ENCODE results near the gene IGFL4. TPM values are rescaled to one million over a fixed set of nuclear protein-coding genes. Genes with fewer than 3 reads are reported as not detected.

Gene IGFL4
- total and polyA plus RNA-seq, 2 of the 8 experiments (the other 6 are each of a cell fraction or from before 2014, with no cell fraction given): 0.05 to 0.11 TPM

DNA sequence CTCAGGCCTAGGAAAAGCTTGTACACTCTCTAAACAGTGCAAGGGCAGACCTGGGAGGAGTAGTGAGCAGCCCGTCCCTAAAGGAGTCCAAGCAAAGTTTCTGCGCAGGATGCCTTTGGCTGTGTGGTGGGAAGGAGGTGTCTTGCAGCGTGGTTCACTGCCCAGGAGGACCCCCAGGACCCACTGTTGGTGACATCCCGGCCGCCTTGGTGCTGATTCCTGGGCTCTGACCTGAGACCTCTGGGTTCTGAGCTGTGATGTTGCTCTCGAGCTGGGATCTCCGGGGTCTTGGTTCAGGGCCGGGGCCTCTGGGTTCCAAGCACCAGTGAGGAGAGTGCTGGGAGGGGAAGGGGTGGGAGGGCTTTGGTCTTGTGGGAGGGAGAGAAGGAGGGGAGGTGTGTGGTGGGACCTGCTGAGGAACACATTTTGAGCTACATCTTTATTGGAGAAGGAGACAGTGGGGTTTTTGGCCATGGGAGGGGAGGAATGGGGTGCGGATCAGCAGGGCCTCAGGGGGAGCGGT, 22.0 kb downstream of the IGFL4 start:
- Histone ChIP-seq H3K27me3 (replicated peaks in 1 of 4; ENCODE audit: control insufficient read depth in 3 of 4, extremely low read depth in 1 of 4, insufficient read depth in 3 of 4, low read length in 3 of 4) (peaks cover 5 to 21% (median 19%) of the 10 kb centered on the region in 4 experiments), H2BK20ac (ENCODE audit: low read length) (no peak overlapping the region), H2BK120ac (replicated peaks; ENCODE audit: low read depth, low read length) (no peak overlapping the region), H3K4ac (replicated peaks; ENCODE audit: insufficient read length, low read depth, low read length) (no peak overlapping the region), H4K8ac (ENCODE audit: extremely low read depth, insufficient read depth, low read length) (no peak overlapping the region), H3K56ac (replicated peaks; ENCODE audit: insufficient read length, low read depth, low read length) (no peak overlapping the region), H4K91ac (replicated peaks; ENCODE audit: insufficient read length, low read length) (no peak overlapping the region), H2AK5ac (ENCODE audit: low read depth, low read length) (no peak overlapping the region), H3K18ac (ENCODE audit: extremely low read depth, low read length) (no peak overlapping the region), H3K9me3 (ENCODE audit: insufficient read depth in 2 of 2, low read depth in 1 of 2, low read length in 1 of 2) (no peaks in the 10 kb centered on the region), H3K79me2 (ENCODE audit: control insufficient read depth in 1 of 2, insufficient read depth in 2 of 2, low read length in 2 of 2) (no peaks in the 10 kb centered on the region), H3K4me2 (ENCODE audit: insufficient read depth in 1 of 2, low read depth in 2 of 2, low read length in 2 of 2) (no peak overlapping the region), H2AFZ (ENCODE audit: low read length) (no peak overlapping the region), H3K23ac (ENCODE audit: insufficient read length) (no peak overlapping the region), H3K9ac (replicated peaks in 1 of 4; ENCODE audit: extremely low read depth in 1 of 4, low read depth in 3 of 4, low read length in 3 of 4) (no peak overlapping the region), H3K79me1 (ENCODE audit: low read depth, low read length) (no peaks in the 10 kb centered on the region), H3K14ac (ENCODE audit: insufficient read length) (no peak overlapping the region), H3K23me2 (ENCODE audit: low read depth, low read length) (peaks cover 19% of the 10 kb centered on the region; the same call in 1 of the 2 replicates), H2BK12ac (ENCODE audit: low read depth, low read length) (no peak overlapping the region), H3K27ac (ENCODE audit: low read depth, low read length) (no peak overlapping the region), H4K20me1 (replicated peaks in 1 of 2; ENCODE audit: control insufficient read depth in 1 of 2, insufficient read depth in 2 of 2, low read length in 2 of 2) (peaks cover 2 to 9% of the 10 kb centered on the region in 2 experiments), H3K36me3 (ENCODE audit: control insufficient read depth in 2 of 4, insufficient read depth in 4 of 4, low read length in 3 of 4) (no peaks in the 10 kb centered on the region; a peak in 2 of 8 replicates), H2BK5ac (ENCODE audit: low read depth, low read length) (no peak overlapping the region), H3K4me1 (replicated peaks in 1 of 4; ENCODE audit: control insufficient read depth in 3 of 4, insufficient read depth in 4 of 4, low read length in 3 of 4) (peaks cover 0 to 21% (median 18%) of the 10 kb centered on the region in 4 experiments; a peak in 6 of 7 replicates), H3K4me3 (ENCODE audit: extremely low read depth in 1 of 4, insufficient read depth in 2 of 4, low read depth in 3 of 4, low read length in 4 of 4) (no peak overlapping the region), H4K5ac (ENCODE audit: insufficient read length, low read depth, low read length) (no peak overlapping the region), H2BK15ac (ENCODE audit: low read length) (no peak overlapping the region)
- TF ChIP-seq RNF2 (IDR thresholded peaks at IDR 0.05; ENCODE audit: borderline replicate concordance, low read depth, low read length, missing control alignments, poor library complexity, severe bottlenecking): no peak
- TF ChIP-seq SIN3A (conservative IDR thresholded peaks at IDR 0.05 in 1 of 2, IDR thresholded peaks at IDR 0.05 in 1 of 2; ENCODE audit: low read depth in 1 of 2, low read length in 2 of 2): no peak
- no peak for TF ChIP-seq YY1 (IDR thresholded peaks at IDR 0.05; ENCODE audit: low read depth, low read length)
- TF ChIP-seq, protein P1, sequence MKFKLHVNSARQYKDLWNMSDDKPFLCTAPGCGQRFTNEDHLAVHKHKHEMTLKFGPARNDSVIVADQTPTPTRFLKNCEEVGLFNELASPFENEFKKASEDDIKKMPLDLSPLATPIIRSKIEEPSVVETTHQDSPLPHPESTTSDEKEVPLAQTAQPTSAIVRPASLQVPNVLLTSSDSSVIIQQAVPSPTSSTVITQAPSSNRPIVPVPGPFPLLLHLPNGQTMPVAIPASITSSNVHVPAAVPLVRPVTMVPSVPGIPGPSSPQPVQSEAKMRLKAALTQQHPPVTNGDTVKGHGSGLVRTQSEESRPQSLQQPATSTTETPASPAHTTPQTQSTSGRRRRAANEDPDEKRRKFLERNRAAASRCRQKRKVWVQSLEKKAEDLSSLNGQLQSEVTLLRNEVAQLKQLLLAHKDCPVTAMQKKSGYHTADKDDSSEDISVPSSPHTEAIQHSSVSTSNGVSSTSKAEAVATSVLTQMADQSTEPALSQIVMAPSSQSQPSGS (IDR thresholded peaks at IDR 0.05; ENCODE audit: low read length): no peak
- no peak for TF ChIP-seq EZH2 (IDR thresholded peaks at IDR 0.05; ENCODE audit: low read depth, low read length, severe bottlenecking)
- no peak for TF ChIP-seq GABPA (IDR thresholded peaks at IDR 0.05; ENCODE audit: borderline replicate concordance, insufficient read depth, low read length)
- TF ChIP-seq MAFK (IDR thresholded peaks at IDR 0.05; ENCODE audit: low read depth, low read length): no peak
- no peak for TF ChIP-seq POLR2A (IDR thresholded peaks at IDR 0.05; ENCODE audit: control extremely low read depth in 1 of 2, low read depth in 2 of 2, low read length in 2 of 2)
- no peak for TF ChIP-seq FOSL1 (IDR thresholded peaks at IDR 0.05; ENCODE audit: insufficient read depth, low read depth, low read length)
- no peak for TF ChIP-seq CREB1 (IDR thresholded peaks at IDR 0.05)
- DNase-seq (ENCODE audit: low read depth in 1 of 2, low spot score in 2 of 2) (no peak), FAIRE-seq (no peak)
- 94% methylated on average over 10 of the region's 10 CpGs; no CpG with 5 or more reads in 1 of the 2 experiments for WGBS, 2 experiments (ENCODE audit: extremely low coverage in 1 of 2, insufficient coverage in 1 of 2, insufficient read length in 1 of 2, insufficient replicate concordance in 2 of 2, low coverage in 1 of 2, low lambda C conversion rate in 2 of 2, missing lambda C conversion rate in 1 of 2)
- ChIA-PET CTCF (ENCODE audit: partially characterized antibody) (interaction anchor here (0.5 to 4.3 kb wide), 13 partner anchors 9 to 251 kb away, joined by 3 to 44 read pairs (median 3); no protein-coding TSS in a partner anchor), POLR2A (ENCODE audit: partially characterized antibody) (no interaction called here)
